ENCODE measurements around the gene FOSL1.
"Not testable (repeated sequence)": the region's sequence is repeated elsewhere in the genome, so short reads cannot be mapped to it uniquely, and the experiment has no call there.

Gene FOSL1

GRCh38 chr11:65894034-65894591, 6.1 kb downstream of the FOSL1 start:
- FAIRE-seq: no peak

GRCh38 chr11:65892661-65893317, 7.4 kb downstream of the FOSL1 start:
- FAIRE-seq: no peak

GRCh38 chr11:65892137-65892540, 8.0 kb downstream of the FOSL1 start:
- FAIRE-seq: not testable (repeated sequence)

GRCh38 chr11:65891219-65892136, 8.7 kb downstream of the FOSL1 start:
- no peak for FAIRE-seq

GRCh38 chr11:65890324-65891218, 9.6 kb downstream of the FOSL1 start, which contains the start of gene CCDC85B:
CCDC85B (plus strand) TSS chr11:65890673; CDS start chr11:65890784, 111 bp downstream.
- no peak for FAIRE-seq

GRCh38 chr11:65888163-65888814, 11.9 kb downstream of the FOSL1 start, which contains the start of gene FIBP:
FIBP (minus strand) TSS chr11:65888471; CDS start chr11:65888418, 53 bp downstream.
- FAIRE-seq: peak; percentile 63

GRCh38 chr11:65887723-65888162, 12.4 kb downstream of the FOSL1 start:
- FAIRE-seq: no peak

- FAIRE-seq: no peak
Observed at GRCh38 chr11:65886826-65887722, 13.1 kb downstream of the FOSL1 start.

GRCh38 chr11:65885808-65886536, 14.2 kb downstream of the FOSL1 start:
- FAIRE-seq: no peak

- FAIRE-seq: no peak
Observed at GRCh38 chr11:65885231-65885630, 15.0 kb downstream of the FOSL1 start.

- FAIRE-seq: no peak
Observed at GRCh38 chr11:65884716-65885092, 15.5 kb downstream of the FOSL1 start.

- no peak for FAIRE-seq
Observed at GRCh38 chr11:65883786-65884715, 16.1 kb downstream of the FOSL1 start.

- no peak for FAIRE-seq
Observed at GRCh38 chr11:65883058-65883761, 17.0 kb downstream of the FOSL1 start.

- FAIRE-seq: no peak
Observed at GRCh38 chr11:65882120-65883057, 17.8 kb downstream of the FOSL1 start.

GRCh38 chr11:65880844-65881421, 19.3 kb downstream of the FOSL1 start:
- FAIRE-seq: no peak

GRCh38 chr11:65880027-65880426, 20.2 kb downstream of the FOSL1 start:
- no peak for FAIRE-seq

- no peak for FAIRE-seq
Observed at GRCh38 chr11:65879617-65880016, 20.6 kb downstream of the FOSL1 start, which contains the start of gene CTSW. CTSW (plus strand) TSS chr11:65879837; CDS start chr11:65879855, 18 bp downstream.

Data from G401.6 (cell line).